IMR-90 (cell line): ENCODE data around the gene SDK1. TPM values are rescaled to one million over a fixed set of nuclear protein-coding genes. Genes with fewer than 3 reads are reported as not detected.

Experiments
- ATAC-seq: fragments of 200-7000 bp; cut with Tn5 transposase; 2 replicates; pipeline ENCODE4 v1.9.1; 2020; ENCODE audit warnings: low read depth, mild to moderate bottlenecking, moderate library complexity
- BruUV-seq: library from RNA; stranded (reverse); fragments of 400-500 nt; replicated peaks from 2 replicates; lab custom pipeline; 2021; lab: Mats Ljungman, UMichigan
- CTCF ChIA-PET: fragments of 300-600 bp; formaldehyde crosslinking; extraction: SDS; loops from one replicate; lab custom pipeline; 2021; ENCODE audit warnings: antibody characterized with exemption; lab: Yijun Ruan, JAX
- POLR2A ChIA-PET: fragments of 300-600 bp; sonication (Branson Sonifier 250); formaldehyde crosslinking; loops from one replicate; lab custom pipeline; 2022; ENCODE audit warnings: antibody characterized with exemption; ENCODE audit not compliant: unreplicated experiment; lab: Charles Lee
- DNase-seq: peaks from one replicate; pipeline ENCODE4 v3.0.0; 2013
- H2AFZ ChIP-seq: replicated peaks from 2 replicates; pipeline ENCODE3; 2013; ENCODE audit warnings: low read length, mild to moderate bottlenecking; ENCODE audit not compliant: poor library complexity
- H2AK5ac ChIP-seq: 2 replicates; pipeline ENCODE4 v1.6.1; 2013; ENCODE audit warnings: low read depth, low read length, inconsistent platforms
- H2AK9ac ChIP-seq: replicated peaks from 2 replicates; pipeline ENCODE3; 2013; ENCODE audit warnings: mild to moderate bottlenecking, low read depth, low read length, moderate library complexity; ENCODE audit not compliant: poor library complexity
- H2BK120ac ChIP-seq: 2 replicates; pipeline ENCODE4 v1.6.1; 2013; ENCODE audit warnings: low read depth, low read length, inconsistent platforms
- H2BK15ac ChIP-seq: 3 replicates; pipeline ENCODE4 v1.6.1; 2013; ENCODE audit warnings: low read depth, low read length, inconsistent platforms
- H2BK20ac ChIP-seq: 2 replicates; pipeline ENCODE4 v1.6.1; 2013; ENCODE audit warnings: low read depth, mild to moderate bottlenecking, inconsistent platforms, low read length, moderate library complexity
- H2BK5ac ChIP-seq: 2 replicates; pipeline ENCODE4 v1.6.1; 2013; ENCODE audit warnings: mild to moderate bottlenecking, low read depth, low read length, inconsistent platforms; ENCODE audit not compliant: poor library complexity, severe bottlenecking
- H3K14ac ChIP-seq: replicated peaks from 2 replicates; pipeline ENCODE4 v1.6.1; 2013; ENCODE audit warnings: low read depth, low read length, inconsistent platforms
- H3K18ac ChIP-seq: 2 replicates; pipeline ENCODE4 v1.6.1; 2013; ENCODE audit warnings: low read depth, low read length, control low read depth
- H3K23ac ChIP-seq: 2 replicates; pipeline ENCODE4 v1.6.1; 2013; ENCODE audit warnings: low read depth, low read length, inconsistent platforms
- H3K27ac ChIP-seq: 2 replicates; pipeline ENCODE4 v1.5.1; 2013; ENCODE audit warnings: mild to moderate bottlenecking, control low read depth, low read length; ENCODE audit not compliant: insufficient read depth
- H3K27me3 ChIP-seq: 2 replicates; pipeline ENCODE4 v1.6.1; 2013; ENCODE audit warnings: low read length; ENCODE audit not compliant: control insufficient read depth, insufficient read depth
- H3K36me3 ChIP-seq: 2 replicates; pipeline ENCODE4 v1.6.1; 2013; ENCODE audit warnings: low read length, mixed read lengths; ENCODE audit not compliant: control insufficient read depth, insufficient read depth
- H3K4ac ChIP-seq: 2 replicates; pipeline ENCODE4 v1.6.1; 2013; ENCODE audit warnings: low read depth, low read length, inconsistent platforms
- H3K4me1 ChIP-seq: 2 replicates; pipeline ENCODE4 v1.6.1; 2013; ENCODE audit warnings: low read length, mixed read lengths; ENCODE audit not compliant: control insufficient read depth, insufficient read depth
- H3K4me2 ChIP-seq: 2 replicates; pipeline ENCODE4 v1.6.1; 2013; ENCODE audit warnings: low read depth, mild to moderate bottlenecking, control low read depth, low read length, moderate library complexity
- H3K4me3 ChIP-seq: 2 replicates; pipeline ENCODE4 v1.5.1; 2013; ENCODE audit warnings: low read depth, mild to moderate bottlenecking, control low read depth, low read length, moderate library complexity; ENCODE audit not compliant: insufficient read depth
- H3K56ac ChIP-seq: 2 replicates; pipeline ENCODE4 v1.6.1; 2013; ENCODE audit warnings: low read length, inconsistent platforms; ENCODE audit not compliant: insufficient read depth; ENCODE audit errors: extremely low read depth
- H3K79me1 ChIP-seq, 2 experiments: 2 replicates each; pipeline ENCODE4 v1.6.1; 2013; ENCODE audit warnings: low read length in 2 of 2, inconsistent platforms in 1 of 2, low read depth in 1 of 2
- H3K9ac ChIP-seq: 2 replicates; pipeline ENCODE4 v1.6.1; 2013; ENCODE audit warnings: low read depth, low read length, control low read depth
- H3K9me1 ChIP-seq: 2 replicates; pipeline ENCODE4 v1.6.1; 2013; ENCODE audit warnings: low read length, inconsistent platforms; ENCODE audit not compliant: insufficient read depth
- H3K9me3 ChIP-seq: 2 replicates; pipeline ENCODE4 v1.6.1; 2013; ENCODE audit warnings: low read length; ENCODE audit not compliant: control insufficient read depth, insufficient read depth
- H4K20me1 ChIP-seq: 2 replicates; pipeline ENCODE4 v1.6.1; 2013; ENCODE audit warnings: low read length, inconsistent platforms; ENCODE audit not compliant: insufficient read depth
- H4K5ac ChIP-seq: 2 replicates; pipeline ENCODE4 v1.6.1; 2013; ENCODE audit warnings: mild to moderate bottlenecking, low read depth, low read length, control low read depth
- H4K8ac ChIP-seq, 2 experiments: 2 replicates each; pipeline ENCODE4 v1.6.1; 2013; ENCODE audit warnings: low read depth in 2 of 2, low read length in 2 of 2, control low read depth in 1 of 2, inconsistent platforms in 1 of 2
- H4K91ac ChIP-seq: 2 replicates; pipeline ENCODE4 v1.6.1; 2013; ENCODE audit warnings: low read depth, low read length, inconsistent platforms; ENCODE audit not compliant: insufficient read depth
- BHLHE40 ChIP-seq: fragments of 150-350 bp; IDR thresholded peaks from 2 replicates; pipeline ENCODE4 v1.6.1; 2016; ENCODE audit warnings: mild to moderate bottlenecking, low read depth, low read length
- CEBPB ChIP-seq: IDR thresholded peaks from 2 replicates; pipeline ENCODE4 v1.6.1; 2012; ENCODE audit warnings: low read depth, low read length, improper control_type of control experiment
- CHD1 ChIP-seq: IDR thresholded peaks from 2 replicates; pipeline ENCODE4 v1.6.1; 2012; ENCODE audit warnings: low read depth, low read length, improper control_type of control experiment
- CTCF ChIP-seq: conservative IDR thresholded peaks from 2 replicates; pipeline ENCODE4 v1.5.1; 2012; ENCODE audit warnings: mild to moderate bottlenecking, low read depth, low read length, improper control_type of control experiment
- ELK1 ChIP-seq: fragments of 150-350 bp; IDR thresholded peaks from 2 replicates; pipeline ENCODE4 v1.6.1; 2016; ENCODE audit warnings: low read depth, mild to moderate bottlenecking, low read length, moderate library complexity, borderline replicate concordance
- FOS ChIP-seq: fragments of 150-350 bp; IDR thresholded peaks from 2 replicates; pipeline ENCODE4 v1.6.1; 2016; ENCODE audit warnings: low read depth, low read length
- MAFK ChIP-seq: IDR thresholded peaks from 2 replicates; pipeline ENCODE4 v1.6.1; 2012; ENCODE audit warnings: low read depth, low read length, improper control_type of control experiment
- MAZ ChIP-seq: IDR thresholded peaks from 2 replicates; pipeline ENCODE4 v1.6.1; 2012; ENCODE audit warnings: low read depth, mild to moderate bottlenecking, low read length, improper control_type of control experiment, moderate library complexity, borderline replicate concordance
- MXI1 ChIP-seq: IDR thresholded peaks from 2 replicates; pipeline ENCODE4 v1.6.1; 2012; ENCODE audit warnings: low read depth, mild to moderate bottlenecking, low read length, moderate library complexity, borderline replicate concordance
- NFE2L2 ChIP-seq: fragments of 150-350 bp; IDR thresholded peaks from 2 replicates; pipeline ENCODE4 v1.6.1; 2016; ENCODE audit warnings: low read depth, mild to moderate bottlenecking, low read length
- POLR2A ChIP-seq: IDR thresholded peaks from 2 replicates; pipeline ENCODE4 v1.6.1; 2012; ENCODE audit warnings: mild to moderate bottlenecking, low read depth, low read length
- RAD21 ChIP-seq: IDR thresholded peaks from 2 replicates; pipeline ENCODE4 v1.6.1; 2012; ENCODE audit warnings: low read length, improper control_type of control experiment
- RCOR1 ChIP-seq: IDR thresholded peaks from 2 replicates; pipeline ENCODE4 v1.6.1; 2012; ENCODE audit warnings: mild to moderate bottlenecking, low read length, improper control_type of control experiment; ENCODE audit not compliant: insufficient replicate concordance
- RFX5 ChIP-seq: IDR thresholded peaks from 2 replicates; pipeline ENCODE4 v1.8.0; 2012; ENCODE audit warnings: low read depth, mild to moderate bottlenecking, low read length, moderate library complexity
- SMC3 ChIP-seq: fragments of 150-350 bp; IDR thresholded peaks from 2 replicates; pipeline ENCODE4 v1.6.1; 2016; ENCODE audit warnings: low read depth, mild to moderate bottlenecking, antibody characterized with exemption, low read length, moderate library complexity
- USF2 ChIP-seq: fragments of 150-350 bp; IDR thresholded peaks from 2 replicates; pipeline ENCODE4 v1.6.1; 2017; ENCODE audit warnings: mild to moderate bottlenecking, antibody characterized with exemption, low read length, low read depth
- WGBS, 2 experiments: methylation state at CpG; one replicate each; pipeline versions ENCODE4 v1.1.5 to v1.1.7; 2013; ENCODE audit warnings: missing lambda C conversion rate in 2 of 2; ENCODE audit not compliant: insufficient read length in 1 of 2; ENCODE audit errors: extremely low coverage in 2 of 2; 5-methylcytosine and 5-hydroxymethylcytosine counted together
- dilution Hi-C: fragments of 300-500 bp; cut with HindIII; formaldehyde crosslinking; loops from one replicate; pipeline ENCODE4 v1.14.3; 2018; ENCODE audit warnings: low sequenced_read_pairs; ENCODE audit not compliant: unreplicated experiment
- in situ Hi-C: fragments of 300-500 bp; cut with MboI; formaldehyde crosslinking; loops from 3 replicates; pipeline ENCODE4 v1.14.3; 2019; ENCODE audit warnings: low sequenced_read_pairs, inconsistent platforms, mixed read lengths
- intact Hi-C: fragments of 100-400 bp; cut with micrococcal nuclease; formaldehyde crosslinking; loops from 2 replicates; pipeline ENCODE4 v1.10.0; 2022
- polyA plus RNA-seq, 3 experiments: library from polyadenylated mRNA; depleted of rRNA; stranded (reverse); fragments of >200 nt; gene quantifications; 2 replicates each; pipeline ENCODE4 v1.2.3, GENCODE V29; 2012; ENCODE audit warnings: low replicate concordance in 1 of 3
- total RNA-seq: library from RNA; depleted of rRNA; stranded (reverse); fragments of >200 nt; gene quantifications from 2 replicates; pipeline ENCODE4 v1.2.3, GENCODE V29; 2012

SDK1 gene
- total and polyA plus RNA-seq, 2 of the 4 experiments (the other 2 are of a cell fraction) = 1.5 to 1.6 TPM

- Histone ChIP-seq H3K9ac (no peak overlapping the region), H2BK5ac (no peak overlapping the region), H2BK15ac (no peak overlapping the region), H4K20me1 (no peaks in the 10 kb centered on the region), H2BK20ac (no peak overlapping the region), H4K8ac (no peak overlapping the region), H3K56ac (no peak overlapping the region), H3K79me1 (no peaks in the 10 kb centered on the region), H3K23ac (no peak overlapping the region), H2AK9ac (no peak overlapping the region), H3K4me2 (no peak overlapping the region), H3K27me3 (no peaks in the 10 kb centered on the region), H3K9me1 (no peaks in the 10 kb centered on the region), H3K4ac (no peak overlapping the region), H3K27ac (no peak overlapping the region), H4K91ac (no peak overlapping the region), H2BK120ac (no peak overlapping the region), H3K18ac (no peak overlapping the region), H2AFZ (no peak overlapping the region), H3K14ac (no peak overlapping the region), H3K36me3 (no peaks in the 10 kb centered on the region), H3K4me3 (no peak overlapping the region), H3K4me1 (no peaks in the 10 kb centered on the region), H4K5ac (no peak overlapping the region), H2AK5ac (no peak overlapping the region), H3K9me3 (peaks cover 9% of the 10 kb centered on the region)
- ATAC-seq (no peak), DNase-seq (no peak)
- in situ Hi-C loops (no loop called here), dilution Hi-C loops (no loop called here), intact Hi-C loops (no loop called here)
- ChIA-PET CTCF (no interaction called here), POLR2A (no interaction called here)
- TF ChIP-seq CTCF = no peak
- no peak for TF ChIP-seq MAZ
- TF ChIP-seq CEBPB = no peak
- TF ChIP-seq POLR2A = no peak
- TF ChIP-seq RCOR1 = no peak
- TF ChIP-seq USF2 = no peak
- TF ChIP-seq CHD1 = no peak
- no peak for TF ChIP-seq RAD21
- no peak for TF ChIP-seq MAFK
- TF ChIP-seq FOS = no peak
- no peak for TF ChIP-seq ELK1
- TF ChIP-seq RFX5 = no peak
- TF ChIP-seq MXI1 = no peak
- no peak for TF ChIP-seq NFE2L2
- TF ChIP-seq SMC3 = no peak
- TF ChIP-seq BHLHE40 = no peak
- BruUV-seq = no TSS peak
- 40% methylated on average over 1 of the region's 2 CpGs; no CpG with 5 or more reads in 1 of the 2 experiments for WGBS, 2 experiments
These were observed 792.0 kb downstream of the SDK1 start for GRCh38 chr7:4093035-4093434.
